Measurements from ENCODE around the gene PAQR7.

Gene PAQR7

DNA sequence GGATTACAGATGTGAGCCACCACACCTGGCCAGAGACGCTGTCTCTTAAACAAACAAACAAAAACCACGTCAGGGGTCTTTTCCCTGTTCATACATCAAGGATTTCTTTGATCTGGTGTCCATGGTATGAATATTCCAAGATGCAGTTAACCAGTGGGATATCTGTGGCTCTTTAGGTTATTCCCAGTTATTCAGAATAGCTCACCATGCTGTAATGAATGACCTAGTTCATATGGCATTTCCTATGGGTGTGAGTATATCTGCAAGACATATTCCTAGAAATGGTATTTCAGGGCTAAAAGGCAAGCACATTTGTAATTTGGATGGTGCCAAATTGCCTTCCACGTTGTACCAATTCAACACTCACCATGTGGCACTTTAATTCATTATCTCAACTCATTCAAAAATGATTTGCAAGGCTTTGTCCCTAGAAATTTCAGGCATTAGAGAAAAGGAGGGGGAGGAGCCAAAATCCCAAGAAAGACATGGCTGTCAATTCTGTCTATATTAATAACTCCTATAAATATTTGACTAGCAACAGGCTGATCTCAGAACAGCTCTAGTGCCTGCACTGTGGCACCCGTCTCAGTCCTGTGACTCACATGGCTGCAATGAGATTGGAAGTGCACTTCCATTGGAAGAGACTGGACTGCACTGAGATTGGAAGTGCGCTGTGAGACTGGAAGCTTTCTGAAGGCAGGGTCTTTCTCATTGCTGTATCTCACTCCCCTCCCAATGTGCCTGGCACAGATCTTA is 36.7 kb upstream of the PAQR7 start:
- H3K36me3 ChIP-seq (ENCODE audit: insufficient read depth, low read length) = no peaks in the 10 kb centered on the region

DNA sequence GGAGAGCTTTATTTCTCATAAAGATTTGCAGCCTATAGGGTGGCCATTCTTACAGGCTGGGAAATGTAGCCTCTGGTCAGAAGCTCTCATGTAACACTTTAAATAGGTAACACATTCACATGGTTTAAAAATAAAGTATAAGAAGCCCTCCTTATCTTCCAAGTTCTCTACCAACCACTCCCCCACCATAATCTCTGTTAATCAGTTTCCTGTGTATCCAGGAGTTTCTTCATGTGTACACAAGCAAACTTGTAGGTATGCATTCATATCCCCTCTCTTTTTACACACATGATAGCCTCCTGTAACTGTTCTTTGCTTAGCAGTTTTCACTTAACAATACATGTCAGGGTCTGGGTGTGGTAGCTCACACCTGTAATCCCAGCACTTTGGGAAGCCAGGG is 35.7 kb upstream of the PAQR7 start:
- Histone ChIP-seq H3K36me3 (ENCODE audit: insufficient read depth, low read length) (no peaks in the 10 kb centered on the region), H3K79me2 (ENCODE audit: control insufficient read depth, insufficient read depth, low read length, unreplicated experiment) (no peaks in the 10 kb centered on the region), H3K27me3 (ENCODE audit: insufficient read depth, low read length) (no peaks in the 10 kb centered on the region), H3K27ac (ENCODE audit: low read depth, low read length) (no peak overlapping the region), H2AFZ (ENCODE audit: low read length, unreplicated experiment) (no peak overlapping the region), H3K4me3 (ENCODE audit: low read depth, low read length) (no peak overlapping the region), H3K4me1 (ENCODE audit: control insufficient read depth, insufficient read depth, low read length, unreplicated experiment) (peaks cover 11% of the 10 kb centered on the region)

More for the DNA sequence above, 36.7 kb upstream of the PAQR7 start:
- peaks cover 11% of the 10 kb centered on the region for H3K4me1 ChIP-seq (ENCODE audit: control insufficient read depth, insufficient read depth, low read length, unreplicated experiment)
- H3K79me2 ChIP-seq (ENCODE audit: control insufficient read depth, insufficient read depth, low read length, unreplicated experiment) = no peaks in the 10 kb centered on the region
- peak overlapping the region; percentile 56 for H3K27ac ChIP-seq (ENCODE audit: low read depth, low read length)
- H3K27me3 ChIP-seq (ENCODE audit: insufficient read depth, low read length) = no peaks in the 10 kb centered on the region
- peak overlapping the region; percentile 10 for H2AFZ ChIP-seq (ENCODE audit: low read length, unreplicated experiment)
- 0 out of 2 replicates have a peak overlapping the region, but pooled peaks have one; percentile 3 for H3K4me3 ChIP-seq (ENCODE audit: low read depth, low read length)

GRCh38 chr1:25909040-25909439 is 33.5 kb upstream of the PAQR7 start:
- no peak overlapping the region for H2AFZ ChIP-seq (ENCODE audit: low read length, unreplicated experiment)

GRCh38 chr1:25908161-25908560 is 32.7 kb upstream of the PAQR7 start:
- Histone ChIP-seq H3K4me3 (ENCODE audit: low read depth, low read length) (no peak overlapping the region), H3K79me2 (ENCODE audit: control insufficient read depth, insufficient read depth, low read length, unreplicated experiment) (peaks cover 17% of the 10 kb centered on the region), H3K4me1 (ENCODE audit: control insufficient read depth, insufficient read depth, low read length, unreplicated experiment) (peaks cover 23% of the 10 kb centered on the region), H3K36me3 (ENCODE audit: insufficient read depth, low read length) (peaks cover 3% of the 10 kb centered on the region), H2AFZ (ENCODE audit: low read length, unreplicated experiment) (no peak overlapping the region), H3K27ac (ENCODE audit: low read depth, low read length) (no peak overlapping the region), H3K27me3 (ENCODE audit: insufficient read depth, low read length) (no peaks in the 10 kb centered on the region)

More at GRCh38 chr1:25909040-25909439, 33.5 kb upstream of the PAQR7 start:
- Histone ChIP-seq H3K79me2 (ENCODE audit: control insufficient read depth, insufficient read depth, low read length, unreplicated experiment) (peaks cover 9% of the 10 kb centered on the region), H3K36me3 (ENCODE audit: insufficient read depth, low read length) (no peaks in the 10 kb centered on the region), H3K27me3 (ENCODE audit: insufficient read depth, low read length) (no peaks in the 10 kb centered on the region), H3K27ac (ENCODE audit: low read depth, low read length) (no peak overlapping the region), H3K4me1 (ENCODE audit: control insufficient read depth, insufficient read depth, low read length, unreplicated experiment) (peaks cover 14% of the 10 kb centered on the region), H3K4me3 (ENCODE audit: low read depth, low read length) (no peak overlapping the region)

- Histone ChIP-seq H3K27me3 (ENCODE audit: insufficient read depth, low read length) (no peaks in the 10 kb centered on the region), H3K4me3 (ENCODE audit: low read depth, low read length) (no peak overlapping the region), H3K27ac (ENCODE audit: low read depth, low read length) (no peak overlapping the region), H3K79me2 (ENCODE audit: control insufficient read depth, insufficient read depth, low read length, unreplicated experiment) (peaks cover 22% of the 10 kb centered on the region), H2AFZ (ENCODE audit: low read length, unreplicated experiment) (no peak overlapping the region), H3K36me3 (ENCODE audit: insufficient read depth, low read length) (peaks cover 8% of the 10 kb centered on the region), H3K4me1 (ENCODE audit: control insufficient read depth, insufficient read depth, low read length, unreplicated experiment) (peaks cover 24% of the 10 kb centered on the region)
These were observed 32.1 kb upstream of the PAQR7 start for GRCh38 chr1:25907601-25908000.

DNA sequence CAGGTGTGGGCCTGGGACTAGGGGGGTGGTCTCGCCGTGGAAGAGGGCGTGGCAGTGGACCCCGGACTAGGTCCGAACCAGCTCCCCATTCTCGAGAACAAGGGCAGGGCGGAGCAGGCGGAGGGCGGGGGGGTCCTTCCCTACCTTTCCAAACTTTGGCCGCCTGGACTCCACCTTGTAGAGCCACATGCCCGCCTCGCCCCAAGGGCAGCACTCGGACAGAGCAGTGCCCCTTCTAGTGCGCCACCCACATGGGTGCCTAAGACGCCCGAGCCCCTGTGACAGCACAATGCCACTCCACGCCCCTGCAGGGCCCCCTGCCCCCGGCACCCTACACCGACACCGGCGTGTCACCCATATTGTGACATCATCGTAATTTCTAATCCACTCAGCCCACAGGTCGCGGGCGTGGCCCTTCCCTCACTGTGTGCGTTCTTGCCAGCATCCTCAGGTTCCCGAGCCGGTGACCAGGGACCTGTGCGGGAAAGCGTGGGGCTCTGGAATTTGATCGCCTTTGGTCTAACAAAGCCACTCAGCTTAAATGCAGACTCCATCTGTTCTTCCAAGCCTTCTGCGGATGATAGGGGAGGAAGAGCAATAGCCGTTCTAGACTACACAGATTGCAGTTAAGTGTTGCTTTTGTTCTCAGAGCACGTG is 31.3 kb upstream of the PAQR7 start:
- Histone ChIP-seq H3K27ac (ENCODE audit: low read depth, low read length) (no peak overlapping the region), H3K27me3 (ENCODE audit: insufficient read depth, low read length) (no peaks in the 10 kb centered on the region), H3K36me3 (ENCODE audit: insufficient read depth, low read length) (peaks cover 15% of the 10 kb centered on the region), H2AFZ (ENCODE audit: low read length, unreplicated experiment) (no peak overlapping the region), H3K4me3 (ENCODE audit: low read depth, low read length) (peak overlapping the region; percentile 90; the same call in 1 of the 2 replicates), H3K4me1 (ENCODE audit: control insufficient read depth, insufficient read depth, low read length, unreplicated experiment) (peaks cover 16% of the 10 kb centered on the region), H3K79me2 (ENCODE audit: control insufficient read depth, insufficient read depth, low read length, unreplicated experiment) (peaks cover 27% of the 10 kb centered on the region)

GRCh38 chr1:25905680-25906643 is 30.5 kb upstream of the PAQR7 start, which contains the start of gene STMN1:
TSS of gene STMN1 (minus strand) at chr1:25906419. CDS start at chr1:25904676, 1,743 bp downstream.
- Histone ChIP-seq H3K4me1 (ENCODE audit: control insufficient read depth, insufficient read depth, low read length, unreplicated experiment) (peaks cover 14% of the 10 kb centered on the region), H3K79me2 (ENCODE audit: control insufficient read depth, insufficient read depth, low read length, unreplicated experiment) (peaks cover 27% of the 10 kb centered on the region), H2AFZ (ENCODE audit: low read length, unreplicated experiment) (peak within 1 kb of the TSS; percentile 63), H3K27me3 (ENCODE audit: insufficient read depth, low read length) (no peaks in the 10 kb centered on the region), H3K4me3 (ENCODE audit: low read depth, low read length) (peak within 1 kb of the TSS; percentile 90), H3K36me3 (ENCODE audit: insufficient read depth, low read length) (peaks cover 21% of the 10 kb centered on the region), H3K27ac (ENCODE audit: low read depth, low read length) (peak within 1 kb of the TSS; percentile 83)

GRCh38 chr1:25904943-25905679 is 29.6 kb upstream of the PAQR7 start:
- peak overlapping the region; percentile 83 for H3K27ac ChIP-seq (ENCODE audit: low read depth, low read length)
- H3K27me3 ChIP-seq (ENCODE audit: insufficient read depth, low read length) = no peaks in the 10 kb centered on the region
- H2AFZ ChIP-seq (ENCODE audit: low read length, unreplicated experiment) = peak overlapping the region; percentile 63
- peaks cover 28% of the 10 kb centered on the region for H3K36me3 ChIP-seq (ENCODE audit: insufficient read depth, low read length)
- peaks cover 27% of the 10 kb centered on the region for H3K79me2 ChIP-seq (ENCODE audit: control insufficient read depth, insufficient read depth, low read length, unreplicated experiment)
- H3K4me3 ChIP-seq (ENCODE audit: low read depth, low read length) = peak overlapping the region; percentile 90
- H3K4me1 ChIP-seq (ENCODE audit: control insufficient read depth, insufficient read depth, low read length, unreplicated experiment) = peaks cover 14% of the 10 kb centered on the region

DNA sequence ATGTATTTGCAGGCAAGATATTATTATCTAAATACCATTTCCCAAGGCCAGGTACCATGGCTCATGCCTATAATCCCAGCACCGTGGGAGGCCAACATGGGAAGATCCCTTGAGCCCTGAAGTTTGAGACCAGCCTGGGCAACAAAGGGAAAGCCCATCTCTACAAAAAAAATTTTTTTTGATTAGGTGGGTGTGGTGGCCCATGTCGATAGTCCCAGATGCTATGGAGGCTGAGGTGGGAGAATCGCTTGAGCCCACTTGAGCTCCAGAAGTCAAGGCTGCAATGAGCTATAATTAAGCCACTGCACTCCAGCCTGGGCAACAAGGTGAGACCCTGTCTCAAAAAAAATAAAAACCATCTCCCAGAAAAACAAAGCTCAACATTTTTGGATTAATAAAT is 28.5 kb upstream of the PAQR7 start:
- Histone ChIP-seq H2AFZ (ENCODE audit: low read length, unreplicated experiment) (no peak overlapping the region), H3K27ac (ENCODE audit: low read depth, low read length) (no peak overlapping the region), H3K4me1 (ENCODE audit: control insufficient read depth, insufficient read depth, low read length, unreplicated experiment) (peaks cover 14% of the 10 kb centered on the region), H3K79me2 (ENCODE audit: control insufficient read depth, insufficient read depth, low read length, unreplicated experiment) (peaks cover 27% of the 10 kb centered on the region), H3K36me3 (ENCODE audit: insufficient read depth, low read length) (peaks cover 28% of the 10 kb centered on the region), H3K27me3 (ENCODE audit: insufficient read depth, low read length) (no peaks in the 10 kb centered on the region), H3K4me3 (ENCODE audit: low read depth, low read length) (peak overlapping the region; percentile 90)

- Histone ChIP-seq H3K36me3 (ENCODE audit: insufficient read depth, low read length) (peaks cover 28% of the 10 kb centered on the region), H3K27me3 (ENCODE audit: insufficient read depth, low read length) (no peaks in the 10 kb centered on the region), H3K79me2 (ENCODE audit: control insufficient read depth, insufficient read depth, low read length, unreplicated experiment) (peaks cover 27% of the 10 kb centered on the region), H3K4me3 (ENCODE audit: low read depth, low read length) (no peak overlapping the region), H3K4me1 (ENCODE audit: control insufficient read depth, insufficient read depth, low read length, unreplicated experiment) (peaks cover 14% of the 10 kb centered on the region), H2AFZ (ENCODE audit: low read length, unreplicated experiment) (no peak overlapping the region), H3K27ac (ENCODE audit: low read depth, low read length) (no peak overlapping the region)
These were observed 27.0 kb upstream of the PAQR7 start for GRCh38 chr1:25902462-25902861.
